Right hindlimb (tissue), 1 donor: ENCODE measurements around the gene LRCH3.
"Not testable (repeated sequence)": the region's sequence is repeated elsewhere in the genome, so short reads cannot be mapped to it uniquely, and the experiment has no call there.

Experiments used
- DNase-seq: peaks from one replicate; pipeline ENCODE4 v3.0.0-alpha.2; 2018

LRCH3 gene

GRCh38 chr3:197837282-197837681, 46.2 kb downstream of the LRCH3 start:
- no peak for DNase-seq

- DNase-seq, result no peak
Observed at GRCh38 chr3:197841789-197842188, 50.7 kb downstream of the LRCH3 start.

- DNase-seq, result no peak
Observed at GRCh38 chr3:197846491-197846890, 55.4 kb downstream of the LRCH3 start.

- no peak for DNase-seq
Observed at GRCh38 chr3:197847866-197848401, 56.9 kb downstream of the LRCH3 start.

DNA sequence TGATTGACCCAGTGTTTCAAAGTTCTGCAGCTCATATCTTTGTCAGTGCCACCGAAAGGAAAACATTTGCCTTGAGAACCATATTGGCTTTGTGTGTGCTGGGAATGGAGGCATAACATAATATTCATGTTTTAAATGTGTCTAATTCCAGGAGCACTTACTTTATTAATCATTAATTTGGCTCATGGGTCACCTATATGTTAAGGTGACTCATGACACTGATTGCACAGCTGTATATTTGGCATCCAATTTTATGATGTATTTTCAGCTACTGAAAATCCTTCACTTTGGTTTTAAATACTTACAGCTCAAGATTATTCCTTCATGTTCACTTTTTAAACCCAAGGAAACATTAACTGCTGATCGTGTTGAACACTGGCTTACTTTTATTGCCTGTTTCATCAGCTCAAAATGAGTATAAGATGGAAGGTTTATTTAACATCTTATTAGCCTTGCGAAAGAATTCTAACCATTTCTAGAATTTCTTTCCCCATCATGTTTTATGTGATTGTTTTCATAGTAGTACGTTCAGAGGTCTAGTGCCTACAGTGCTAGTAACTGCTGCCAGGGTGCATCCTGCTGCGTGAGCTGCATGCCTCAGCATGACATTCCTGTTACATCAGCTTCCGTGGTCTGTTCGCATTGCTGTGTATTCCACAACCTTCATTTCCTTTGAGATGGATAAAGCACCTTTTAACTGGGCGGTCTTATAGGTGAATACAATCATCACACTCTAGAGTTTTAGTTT, 63.7 kb downstream of the LRCH3 start:
- no peak for DNase-seq

GRCh38 chr3:197855571-197855970, 64.5 kb downstream of the LRCH3 start:
- DNase-seq, result no peak

- no peak for DNase-seq
Observed at GRCh38 chr3:197856199-197856816, 65.3 kb downstream of the LRCH3 start.

- no peak for DNase-seq
Observed at GRCh38 chr3:197858133-197858532, 67.1 kb downstream of the LRCH3 start.

DNA sequence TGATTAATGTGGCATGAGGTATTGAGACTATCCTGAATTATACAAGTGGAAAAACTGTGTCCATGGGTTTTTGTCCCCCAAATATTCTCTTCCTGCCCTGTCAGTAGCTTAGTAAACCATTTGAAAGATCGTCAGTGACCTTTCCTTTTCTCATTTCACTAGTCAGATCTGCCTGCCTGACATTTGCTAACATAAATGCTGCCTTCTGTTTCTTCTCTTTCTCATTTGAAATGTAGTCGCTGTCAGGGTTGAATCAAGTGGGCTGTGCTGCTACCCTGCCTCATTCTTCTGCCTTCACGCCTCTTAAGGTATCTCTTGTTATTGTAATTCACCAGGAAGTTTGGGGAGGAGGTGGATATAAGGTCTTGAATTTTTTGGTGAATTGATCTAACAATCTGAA, 67.5 kb downstream of the LRCH3 start:
- DNase-seq, result no peak

DNA sequence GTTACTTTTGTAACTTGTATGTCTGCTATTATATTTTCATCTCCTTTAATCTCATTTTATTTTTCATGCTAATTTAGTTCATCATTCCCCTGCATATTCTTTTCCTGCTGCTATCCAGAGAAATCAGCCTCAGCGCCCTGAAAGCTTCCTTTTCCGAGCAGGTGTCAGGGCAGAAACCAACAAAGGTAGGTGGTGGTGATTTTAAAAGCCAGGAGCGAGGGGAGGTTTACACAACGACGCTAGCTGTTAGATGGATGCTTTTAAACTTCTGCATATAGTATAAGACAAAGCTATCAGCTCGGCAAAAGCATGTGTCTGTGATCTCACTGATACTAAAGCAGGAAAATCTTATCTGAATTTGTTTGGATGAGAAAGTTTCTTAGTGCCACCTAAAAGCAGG, 75.0 kb downstream of the LRCH3 start:
- DNase-seq, result no peak

DNA sequence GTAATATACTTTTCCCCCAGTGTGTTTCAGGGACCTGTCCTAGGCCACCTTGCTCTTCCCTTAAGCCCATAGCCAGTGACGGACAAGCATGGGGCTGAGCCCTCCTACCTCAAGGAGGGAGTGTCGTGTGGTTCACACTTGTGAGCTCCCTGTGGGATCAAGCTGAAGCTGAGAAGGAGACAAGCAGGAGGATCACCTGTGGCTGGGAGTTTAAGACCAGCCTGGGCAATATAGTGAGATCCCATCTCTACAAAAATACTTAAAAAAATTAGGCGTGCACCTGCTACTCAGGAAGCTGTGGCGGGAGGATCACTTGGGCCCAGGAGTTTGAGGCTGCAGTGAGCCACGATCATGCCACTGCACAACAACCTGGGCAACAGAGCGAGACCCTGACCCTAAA, 82.3 kb downstream of the LRCH3 start:
- DNase-seq, result no peak

DNA sequence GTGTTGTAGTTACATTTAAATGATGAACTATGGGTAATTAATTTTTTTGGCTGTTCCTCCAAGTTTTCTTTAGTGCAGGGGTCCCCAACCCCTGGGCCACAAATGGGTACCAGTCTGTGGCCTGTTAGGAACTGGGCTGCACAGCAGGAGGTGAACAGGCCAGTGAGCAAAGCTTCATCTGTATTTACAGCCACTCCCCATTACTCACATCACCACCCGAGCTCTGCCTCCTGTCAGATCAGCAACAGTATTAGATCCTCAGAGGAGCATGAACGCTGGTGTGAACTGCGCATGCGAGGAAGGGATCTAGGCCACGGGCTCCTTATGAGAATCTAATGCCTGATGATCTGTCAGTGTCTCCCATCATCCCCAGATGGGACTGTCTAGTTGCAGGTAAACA, 83.0 kb downstream of the LRCH3 start:
- DNase-seq, result no peak

GRCh38 chr3:197874653-197875052, 83.6 kb downstream of the LRCH3 start:
- no peak for DNase-seq

DNA sequence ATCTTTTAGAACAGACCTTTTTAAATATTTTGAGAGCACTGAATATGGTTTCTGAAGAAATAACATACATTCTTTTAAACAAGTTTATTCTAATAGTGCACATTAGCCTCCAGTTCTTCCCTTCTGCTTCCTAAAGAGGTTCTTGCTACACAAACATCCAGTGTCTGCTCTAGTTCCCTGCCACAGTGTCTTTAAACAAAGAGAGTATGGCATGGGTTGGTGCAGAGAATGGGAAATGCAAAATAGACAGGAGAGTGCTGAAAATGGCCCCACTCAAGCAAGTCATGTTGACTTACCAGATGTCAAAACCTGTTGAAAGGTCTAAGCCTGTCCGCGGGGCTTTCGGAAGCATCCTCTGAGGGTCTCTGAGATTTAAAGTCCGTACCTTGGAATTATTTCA, 86.8 kb downstream of the LRCH3 start:
- no peak for DNase-seq

GRCh38 chr3:197878427-197878826, 87.4 kb downstream of the LRCH3 start:
- peak; percentile 40 for DNase-seq

DNA sequence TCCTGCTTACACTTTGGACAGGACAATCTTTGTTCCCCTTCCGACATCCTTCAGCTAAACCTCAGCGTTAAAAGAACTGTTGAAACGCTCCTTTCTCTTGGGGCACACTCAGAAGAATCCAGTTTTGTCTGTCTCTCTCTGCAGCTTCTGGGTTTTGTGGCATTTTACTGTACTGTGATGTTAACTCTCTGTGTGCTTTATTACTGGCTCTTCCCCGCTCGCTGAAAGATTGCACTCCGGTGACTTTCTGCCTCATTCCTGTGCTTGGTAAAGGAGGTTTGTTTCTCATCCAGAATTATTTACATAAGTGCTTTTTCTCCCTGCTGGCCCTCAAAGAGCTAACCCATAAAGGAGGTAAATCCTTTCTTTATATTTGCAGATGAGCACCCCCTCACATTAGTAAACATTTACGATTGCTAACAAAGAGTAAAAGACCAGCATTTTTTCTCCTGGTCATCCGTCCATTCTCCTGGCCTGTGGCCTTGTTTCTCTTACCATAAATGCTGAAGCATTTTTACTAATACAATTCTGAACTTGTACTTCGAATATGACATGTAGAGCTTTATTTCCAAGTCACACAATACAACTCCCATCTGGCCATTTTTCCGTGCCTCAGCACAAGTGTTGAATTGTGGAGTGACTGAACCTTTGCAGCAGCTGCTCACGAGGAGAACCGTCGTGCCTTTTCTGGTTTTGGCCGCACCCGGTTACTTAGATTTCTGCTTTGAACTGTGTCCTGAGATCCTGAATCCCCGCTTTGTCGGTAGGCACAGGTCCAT, 89.6 kb downstream of the LRCH3 start:
- DNase-seq, result peak; percentile 39

- DNase-seq, result no peak
Observed at GRCh38 chr3:197881270-197881969, 90.4 kb downstream of the LRCH3 start.

DNA sequence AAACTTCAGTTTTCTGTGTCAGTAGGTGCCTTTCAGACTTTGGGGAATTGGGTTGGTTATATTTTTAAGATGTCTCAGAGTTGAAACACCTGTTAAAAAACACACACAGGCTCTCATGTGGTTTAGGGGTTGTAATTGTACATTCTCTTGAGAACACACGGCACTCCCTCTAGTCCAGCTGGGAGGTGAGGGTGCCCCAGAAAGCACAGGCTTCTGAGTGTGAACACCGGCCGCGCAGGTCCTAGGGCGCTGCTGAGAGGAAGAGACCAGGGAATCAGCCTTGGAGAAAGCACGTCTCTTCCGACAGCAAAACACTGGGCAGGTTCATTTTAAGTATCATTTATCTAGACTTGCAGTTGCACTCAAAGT, 90.9 kb downstream of the LRCH3 start:
- no peak for DNase-seq

- DNase-seq, result no peak
Observed at GRCh38 chr3:197882586-197882985, 91.5 kb downstream of the LRCH3 start.

DNA sequence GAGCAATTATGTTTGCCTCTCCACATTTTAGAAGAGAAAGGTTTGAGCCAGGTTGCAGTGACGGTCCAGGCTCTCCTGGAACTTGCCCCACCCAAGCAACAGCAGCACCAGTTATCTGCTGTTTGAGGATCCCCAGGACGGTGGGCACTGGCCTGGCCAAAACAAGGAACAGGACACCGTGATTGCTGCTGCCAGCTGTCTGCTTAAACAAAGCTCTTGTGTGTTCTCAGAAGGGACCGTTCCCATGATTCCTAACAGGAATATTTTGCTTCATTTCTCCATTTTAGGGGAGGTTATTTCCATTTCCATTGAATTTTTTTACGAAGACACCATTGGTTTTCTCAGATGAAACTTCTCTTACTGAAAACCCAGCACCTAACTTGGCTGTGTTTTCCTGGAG, 92.5 kb downstream of the LRCH3 start:
- peak; percentile 34 for DNase-seq

DNA sequence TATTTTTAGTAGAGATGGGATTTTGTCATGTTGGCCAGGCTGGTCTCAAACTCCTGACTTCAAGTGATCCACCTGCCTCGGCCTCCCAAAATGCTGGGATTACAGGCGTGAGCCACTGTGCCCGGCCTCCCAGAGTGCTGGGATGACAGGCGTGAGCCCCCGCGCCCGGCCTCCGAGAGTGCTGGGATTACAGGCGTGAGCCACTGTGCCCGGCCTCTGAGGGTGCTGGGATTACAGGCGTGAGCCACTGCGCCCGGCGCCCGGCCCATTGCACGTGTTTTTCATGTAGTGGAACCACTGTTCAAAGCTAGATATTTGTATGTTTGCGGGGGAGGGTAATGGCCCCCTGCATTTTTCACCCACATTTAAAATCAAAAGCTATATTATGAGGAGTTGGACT, 93.3 kb downstream of the LRCH3 start:
- DNase-seq, result not testable (repeated sequence)

GRCh38 chr3:197886052-197886451, 95.0 kb downstream of the LRCH3 start:
- DNase-seq, result not testable (repeated sequence)

DNA sequence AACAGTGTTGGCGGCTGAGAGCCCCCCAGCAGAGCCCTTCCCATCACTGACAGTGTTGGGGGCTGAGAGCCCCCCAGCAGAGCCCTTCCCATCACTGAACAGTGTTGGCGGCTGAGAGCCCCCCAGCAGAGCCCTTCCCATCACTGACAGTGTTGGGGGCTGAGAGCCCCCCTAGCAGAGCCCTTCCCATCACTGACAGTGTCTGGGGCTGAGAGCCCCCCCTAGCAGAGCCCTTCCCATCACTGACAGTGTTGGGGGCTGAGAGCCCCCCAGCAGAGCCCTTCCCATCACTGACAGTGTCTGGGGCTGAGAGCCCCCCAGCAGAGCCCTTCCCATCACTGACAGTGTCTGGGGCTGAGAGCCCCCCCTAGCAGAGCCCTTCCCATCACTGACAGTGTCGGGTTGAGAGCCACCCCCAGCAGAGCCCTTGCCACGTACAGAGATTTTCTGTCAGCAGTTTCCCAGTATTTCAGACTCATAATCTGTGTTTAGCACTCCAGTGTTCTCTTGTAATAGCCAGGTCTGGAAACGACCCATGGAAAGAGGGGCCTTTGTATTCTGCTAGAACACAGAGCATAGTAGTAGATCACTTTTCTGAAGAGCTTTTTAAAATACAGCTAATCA, 96.5 kb downstream of the LRCH3 start:
- DNase-seq, result not testable (repeated sequence)
